Calu3 (cell line): ENCODE data around the gene PPFIA1. TPM values are rescaled to one million over a fixed set of nuclear protein-coding genes. Genes with fewer than 3 reads are reported as not detected.

Experiments used
- BruUV-seq: library from RNA; stranded (reverse); fragments of 400-500 nt; replicated peaks from 2 replicates; lab custom pipeline; 2021; lab: Mats Ljungman, UMichigan
- CTCF ChIA-PET: fragments of 300-600 bp; sonication (Branson Sonifier 250); formaldehyde crosslinking; loops from one replicate; lab custom pipeline; 2022; ENCODE audit warnings: antibody characterized with exemption; lab: Charles Lee
- DNase-seq: peaks from one replicate; pipeline ENCODE4 v3.0.0; 2022
- H3K27ac Mint-ChIP-seq: one replicate; pipeline ENCODE4 v1.8.0; 2022; ENCODE audit warnings: mixed read lengths; ENCODE audit not compliant: unreplicated experiment
- H3K27me3 Mint-ChIP-seq: one replicate; pipeline ENCODE4 v1.8.0; 2022; ENCODE audit warnings: mixed read lengths; ENCODE audit not compliant: unreplicated experiment
- H3K36me3 Mint-ChIP-seq: one replicate; pipeline ENCODE4 v1.8.0; 2022; ENCODE audit warnings: mild to moderate bottlenecking, moderate library complexity, mixed read lengths; ENCODE audit not compliant: insufficient read depth, unreplicated experiment
- H3K4me1 Mint-ChIP-seq: one replicate; pipeline ENCODE4 v1.8.0; 2022; ENCODE audit warnings: mild to moderate bottlenecking, low read depth, mixed read lengths; ENCODE audit not compliant: unreplicated experiment
- H3K4me3 Mint-ChIP-seq: one replicate; pipeline ENCODE4 v1.8.0; 2022; ENCODE audit warnings: mild to moderate bottlenecking, low read depth, moderate library complexity, mixed read lengths; ENCODE audit not compliant: unreplicated experiment
- H3K9me3 Mint-ChIP-seq: one replicate; pipeline ENCODE4 v1.8.0; 2022; ENCODE audit warnings: low read depth, mixed read lengths; ENCODE audit not compliant: unreplicated experiment
- intact Hi-C: fragments of 100-400 bp; cut with micrococcal nuclease; formaldehyde crosslinking; loops from one replicate; pipeline ENCODE4 v1.10.0; 2022; ENCODE audit not compliant: unreplicated experiment
- total RNA-seq: library from RNA; stranded (reverse); gene quantifications from 2 replicates; pipeline ENCODE4 v1.2.3, GENCODE V29; 2022
- TF ChIP-seq, protein P1 (sequence below): fragments of 200-600 bp; IDR thresholded peaks from one replicate; pipeline ENCODE4 v1.8.0; 2022; ENCODE audit warnings: antibody characterized with exemption; ENCODE audit not compliant: unreplicated experiment

The PPFIA1 gene
- total RNA-seq, 1 experiment from 2014 or later, result 84.0 TPM

DNA sequence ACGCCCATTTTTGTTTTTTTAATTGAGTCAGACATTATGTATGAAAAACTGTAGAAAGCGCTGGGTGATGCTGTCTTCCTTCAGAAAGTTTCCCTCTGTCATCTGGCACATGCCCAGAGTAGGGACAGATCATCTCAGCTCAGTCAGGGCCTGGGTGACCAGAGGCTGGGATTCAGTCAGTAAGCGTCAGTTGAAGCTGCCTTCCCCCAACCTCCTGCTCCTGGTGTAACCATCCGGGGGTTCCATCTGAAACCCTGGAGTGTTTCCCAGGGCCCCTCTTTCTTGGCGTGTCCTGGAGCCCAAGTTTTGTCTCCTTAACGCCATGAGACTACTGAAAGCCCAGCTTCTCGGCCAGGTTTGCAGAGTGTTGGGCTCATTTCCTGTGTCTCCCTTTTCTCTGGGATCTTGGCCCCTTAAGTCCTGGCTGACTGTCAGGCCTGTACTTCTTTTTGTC, 10.7 kb downstream of the PPFIA1 start:
- H3K36me3 Mint-ChIP-seq, result peaks cover 54% of the 10 kb centered on the region
- CTCF ChIA-PET, result no interaction called here
- H3K9me3 Mint-ChIP-seq, result no peaks in the 10 kb centered on the region
- no peak overlapping the region for H3K4me3 Mint-ChIP-seq
- no TSS peak for BruUV-seq
- no peak overlapping the region for H3K27ac Mint-ChIP-seq
- TF ChIP-seq, protein P1, sequence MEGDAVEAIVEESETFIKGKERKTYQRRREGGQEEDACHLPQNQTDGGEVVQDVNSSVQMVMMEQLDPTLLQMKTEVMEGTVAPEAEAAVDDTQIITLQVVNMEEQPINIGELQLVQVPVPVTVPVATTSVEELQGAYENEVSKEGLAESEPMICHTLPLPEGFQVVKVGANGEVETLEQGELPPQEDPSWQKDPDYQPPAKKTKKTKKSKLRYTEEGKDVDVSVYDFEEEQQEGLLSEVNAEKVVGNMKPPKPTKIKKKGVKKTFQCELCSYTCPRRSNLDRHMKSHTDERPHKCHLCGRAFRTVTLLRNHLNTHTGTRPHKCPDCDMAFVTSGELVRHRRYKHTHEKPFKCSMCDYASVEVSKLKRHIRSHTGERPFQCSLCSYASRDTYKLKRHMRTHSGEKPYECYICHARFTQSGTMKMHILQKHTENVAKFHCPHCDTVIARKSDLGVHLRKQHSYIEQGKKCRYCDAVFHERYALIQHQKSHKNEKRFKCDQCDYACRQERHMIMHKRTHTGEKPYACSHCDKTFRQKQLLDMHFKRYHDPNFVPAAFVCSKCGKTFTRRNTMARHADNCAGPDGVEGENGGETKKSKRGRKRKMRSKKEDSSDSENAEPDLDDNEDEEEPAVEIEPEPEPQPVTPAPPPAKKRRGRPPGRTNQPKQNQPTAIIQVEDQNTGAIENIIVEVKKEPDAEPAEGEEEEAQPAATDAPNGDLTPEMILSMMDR, result no peak
- no peaks in the 10 kb centered on the region for H3K27me3 Mint-ChIP-seq
- peaks cover 2% of the 10 kb centered on the region for H3K4me1 Mint-ChIP-seq
- no peak for DNase-seq
- intact Hi-C loops, result no loop called here

DNA sequence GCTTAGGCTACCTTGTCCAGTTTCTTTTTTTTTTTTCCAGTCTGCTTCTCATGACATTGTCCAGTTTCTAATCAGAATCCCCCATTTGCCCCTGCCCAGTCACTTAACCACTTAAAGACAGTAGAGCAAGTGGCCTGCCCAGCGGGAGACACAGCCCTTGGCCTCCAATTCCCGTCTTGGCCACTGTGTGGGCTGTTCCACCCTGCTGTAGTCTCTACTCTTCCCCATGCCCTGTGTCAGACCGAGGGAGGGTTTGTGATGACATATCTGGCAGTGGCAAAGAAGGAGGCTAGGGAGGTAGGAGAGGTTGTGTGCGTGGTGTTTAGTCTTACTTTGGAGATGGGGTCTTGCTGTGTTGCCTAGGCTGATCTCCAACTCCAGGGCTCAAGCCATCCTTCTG, 11.5 kb downstream of the PPFIA1 start:
- H3K9me3 Mint-ChIP-seq, result no peaks in the 10 kb centered on the region
- no peaks in the 10 kb centered on the region for H3K4me1 Mint-ChIP-seq
- DNase-seq, result no peak
- intact Hi-C loops, result no loop called here
- TF ChIP-seq, protein P1, result no peak
- no peak overlapping the region for H3K27ac Mint-ChIP-seq
- BruUV-seq, result no TSS peak
- H3K4me3 Mint-ChIP-seq, result no peak overlapping the region
- CTCF ChIA-PET, result interaction anchor here (0.6 kb wide), 1 partner anchor 13 kb away, joined by 4 read pairs; no protein-coding TSS in a partner anchor
- H3K36me3 Mint-ChIP-seq, result peaks cover 56% of the 10 kb centered on the region
- no peaks in the 10 kb centered on the region for H3K27me3 Mint-ChIP-seq

DNA sequence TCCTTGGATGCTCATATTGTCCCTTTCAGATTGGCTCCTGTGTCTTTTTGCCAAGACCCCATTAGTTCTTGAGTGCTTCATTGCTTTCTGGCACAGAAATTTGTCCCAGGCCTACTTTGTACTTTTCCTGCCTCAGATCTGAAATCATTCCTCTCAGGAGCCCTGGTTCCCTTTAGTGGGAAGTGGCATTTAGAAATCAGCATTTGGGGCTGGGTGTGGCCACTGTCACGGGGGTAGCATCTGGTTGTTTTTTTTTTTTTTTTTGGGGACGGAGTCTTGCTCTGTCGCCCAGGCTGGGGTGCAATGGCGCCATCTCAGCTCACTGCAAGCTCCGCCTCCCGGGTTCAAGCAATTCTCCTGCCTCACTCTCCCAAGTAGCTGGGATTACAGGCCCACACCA, 18.2 kb downstream of the PPFIA1 start:
- H3K9me3 Mint-ChIP-seq, result no peaks in the 10 kb centered on the region
- no peak overlapping the region for H3K27ac Mint-ChIP-seq
- H3K36me3 Mint-ChIP-seq, result peaks cover 38% of the 10 kb centered on the region
- TF ChIP-seq, protein P1, result no peak
- H3K4me1 Mint-ChIP-seq, result no peaks in the 10 kb centered on the region
- H3K27me3 Mint-ChIP-seq, result no peaks in the 10 kb centered on the region
- no peak overlapping the region for H3K4me3 Mint-ChIP-seq
- intact Hi-C loops, result no loop called here
- CTCF ChIA-PET, result no interaction called here
- DNase-seq, result no peak
- no TSS peak for BruUV-seq

DNA sequence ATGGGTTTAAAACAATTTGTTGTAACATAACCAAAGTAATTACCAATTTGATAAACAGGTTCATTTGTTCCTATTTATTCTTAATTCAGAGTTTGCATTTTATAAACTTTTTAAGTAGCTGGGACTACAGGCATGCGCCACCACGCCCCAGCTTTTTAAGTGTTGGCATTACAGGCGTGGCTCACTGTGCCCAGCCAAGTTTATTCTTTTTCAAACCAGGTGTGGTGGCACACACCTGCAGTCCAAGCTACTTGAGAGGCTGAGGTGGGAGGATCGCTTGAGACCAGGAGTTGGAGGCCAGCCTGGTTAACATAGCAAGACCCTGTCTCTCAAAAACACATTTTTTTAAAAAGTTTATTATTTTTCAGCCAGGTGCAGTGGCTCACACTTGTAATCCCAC, 19.1 kb downstream of the PPFIA1 start:
- H3K4me1 Mint-ChIP-seq, result no peaks in the 10 kb centered on the region
- intact Hi-C loops, result no loop called here
- no TSS peak for BruUV-seq
- peaks cover 41% of the 10 kb centered on the region for H3K36me3 Mint-ChIP-seq
- CTCF ChIA-PET, result no interaction called here
- no peak overlapping the region for H3K4me3 Mint-ChIP-seq
- no peak overlapping the region for H3K27ac Mint-ChIP-seq
- no peaks in the 10 kb centered on the region for H3K9me3 Mint-ChIP-seq
- TF ChIP-seq, protein P1, result no peak
- no peak for DNase-seq
- H3K27me3 Mint-ChIP-seq, result no peaks in the 10 kb centered on the region
